Measurements from ENCODE around the gene ONECUT3. TPM values are rescaled to one million over a fixed set of nuclear protein-coding genes. Genes with fewer than 3 reads are reported as not detected.

ONECUT3 gene
- total and polyA plus RNA-seq, 2 donors from 2014 or later: not detected

GRCh38 chr19:1807695-1808394 is 54.5 kb downstream of the ONECUT3 start:
- H3K27me3 ChIP-seq (ENCODE audit: control insufficient read depth, insufficient read depth, low read length): no peaks in the 10 kb centered on the region
- DNase-seq (peak in 3 of 5 donors; percentile 42 to 49 (median 45)), FAIRE-seq (no peak)
- H3K4me1 ChIP-seq (ENCODE audit: control insufficient read depth in 2 of 3, insufficient read depth in 2 of 3, low read depth in 1 of 3, low read length in 3 of 3): peaks cover 0 to 2% (median 0%) of the 10 kb centered on the region in 3 donors
- H3K27ac ChIP-seq (ENCODE audit: low read depth in 2 of 2, low read length in 2 of 2): no peak overlapping the region
- intact Hi-C loops (cut with DNase I): no loop called here
- no peak overlapping the region for H3K9ac ChIP-seq (ENCODE audit: low read length in 3 of 3)
- H3K4me3 ChIP-seq (ENCODE audit: low read length in 3 of 3): no peak overlapping the region
- H3K9me3 ChIP-seq (ENCODE audit: control insufficient read depth in 2 of 3, insufficient read depth in 1 of 3, low read length in 3 of 3): no peaks in the 10 kb centered on the region
- H3K36me3 ChIP-seq (ENCODE audit: control insufficient read depth in 2 of 3, insufficient read depth in 3 of 3, low read length in 3 of 3): no peaks in the 10 kb centered on the region
- no peak for TF ChIP-seq CTCF (IDR thresholded peaks at IDR 0.05; ENCODE audit: borderline replicate concordance, extremely low read depth, insufficient read depth)

GRCh38 chr19:1808395-1808731 is 55.1 kb downstream of the ONECUT3 start:
- no peak overlapping the region for H3K9ac ChIP-seq (ENCODE audit: low read length in 3 of 3)
- H3K4me3 ChIP-seq (ENCODE audit: low read length in 3 of 3): no peak overlapping the region
- no peak overlapping the region for H3K27ac ChIP-seq (ENCODE audit: low read depth in 2 of 2, low read length in 2 of 2)
- no peak for FAIRE-seq
- DNase-seq: no peak
- no peaks in the 10 kb centered on the region for H3K9me3 ChIP-seq (ENCODE audit: control insufficient read depth in 2 of 3, insufficient read depth in 1 of 3, low read length in 3 of 3)
- no peaks in the 10 kb centered on the region for H3K36me3 ChIP-seq (ENCODE audit: control insufficient read depth in 2 of 3, insufficient read depth in 3 of 3, low read length in 3 of 3)
- H3K27me3 ChIP-seq (ENCODE audit: control insufficient read depth, insufficient read depth, low read length): no peaks in the 10 kb centered on the region
- TF ChIP-seq CTCF (IDR thresholded peaks at IDR 0.05; ENCODE audit: borderline replicate concordance, extremely low read depth, insufficient read depth): no peak
- H3K4me1 ChIP-seq (ENCODE audit: control insufficient read depth in 2 of 3, insufficient read depth in 2 of 3, low read depth in 1 of 3, low read length in 3 of 3): peaks cover 0 to 7% (median 0%) of the 10 kb centered on the region in 3 donors
- intact Hi-C loops (cut with DNase I): no loop called here

- Histone ChIP-seq H3K9ac (ENCODE audit: low read length in 3 of 3) (no peak overlapping the region), H3K4me1 (ENCODE audit: control insufficient read depth in 2 of 3, insufficient read depth in 2 of 3, low read depth in 1 of 3, low read length in 3 of 3) (peaks cover 0 to 8% (median 0%) of the 10 kb centered on the region in 3 donors), H3K4me3 (ENCODE audit: low read length in 3 of 3) (no peak overlapping the region), H3K27me3 (ENCODE audit: control insufficient read depth, insufficient read depth, low read length) (no peaks in the 10 kb centered on the region), H3K27ac (ENCODE audit: low read depth in 2 of 2, low read length in 2 of 2) (no peak overlapping the region), H3K9me3 (ENCODE audit: control insufficient read depth in 2 of 3, insufficient read depth in 1 of 3, low read length in 3 of 3) (no peaks in the 10 kb centered on the region), H3K36me3 (ENCODE audit: control insufficient read depth in 2 of 3, insufficient read depth in 3 of 3, low read length in 3 of 3) (no peaks in the 10 kb centered on the region)
- TF ChIP-seq CTCF (IDR thresholded peaks at IDR 0.05; ENCODE audit: borderline replicate concordance, extremely low read depth, insufficient read depth): no peak
- intact Hi-C loops (cut with DNase I): no loop called here
- DNase-seq (peak in 1 of 5 donors; percentile 51), FAIRE-seq (no peak)
Measured at GRCh38 chr19:1809678-1810077, 56.4 kb downstream of the ONECUT3 start.
